Caki2 (cell line): ENCODE results near the gene ALOX15. TPM values are rescaled to one million over a fixed set of nuclear protein-coding genes. Genes with fewer than 3 reads are reported as not detected.
"Not testable (repeated sequence)": the region's sequence is repeated elsewhere in the genome, so short reads cannot be mapped to it uniquely, and the experiment has no call there.

Source experiments
- DNase-seq: peaks from one replicate; pipeline ENCODE4 v3.0.0-alpha.2; 2015; ENCODE audit warnings: low read depth
- in situ Hi-C: cut with HindIII; loops from 2 replicates; pipeline ENCODE4 v1.10.0; 2016; ENCODE audit warnings: low sequenced_read_pairs, low pct_unique_long_range_greater_than_20kb, mixed read lengths
- total RNA-seq: library from RNA; depleted of rRNA; stranded (reverse); fragments of >200 nt; shearing (Covaris generic); gene quantifications from 2 replicates; pipeline ENCODE4 v1.2.3, GENCODE V29; 2014; ENCODE audit warnings: low replicate concordance

The ALOX15 gene
- total RNA-seq, 1 experiment from 2014 or later: not detected

DNA sequence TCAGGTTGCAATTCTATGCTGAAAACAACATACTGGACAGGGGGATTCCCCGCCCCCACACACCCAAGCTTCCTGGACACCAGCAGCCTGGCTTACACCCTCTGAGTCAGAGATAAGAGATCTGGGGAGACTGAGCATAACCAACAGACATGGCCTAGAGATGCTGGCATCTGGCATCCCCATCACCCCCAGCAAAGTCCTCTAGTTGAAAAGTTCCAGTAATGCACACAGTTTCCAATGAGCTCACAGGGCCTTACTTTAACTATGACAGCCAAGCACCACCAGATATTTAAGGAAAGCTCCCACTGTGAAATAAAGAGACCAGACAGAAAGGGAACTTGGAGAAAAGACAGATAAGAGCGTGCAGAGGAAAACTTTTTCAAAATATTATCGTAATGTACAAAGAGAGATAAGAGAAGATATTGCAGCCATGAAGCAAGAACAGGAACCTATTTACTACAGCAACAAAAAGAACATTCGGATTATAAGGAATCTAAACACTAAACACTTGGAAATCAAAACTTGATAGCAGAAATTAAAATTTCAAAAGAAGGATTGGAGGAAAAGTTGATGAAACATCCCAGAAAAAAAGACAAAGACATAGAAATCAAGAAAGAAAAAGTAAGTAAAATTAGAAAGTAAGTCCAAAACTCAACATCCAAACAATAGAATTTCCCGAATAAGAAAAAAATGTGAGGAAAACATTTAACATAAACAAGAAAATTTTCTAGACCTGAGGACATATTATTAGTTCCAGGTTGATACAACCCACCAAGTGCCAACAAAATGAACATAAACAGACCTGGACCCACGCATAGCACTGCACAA is 17.2 kb upstream of the ALOX15 start:
- in situ Hi-C loops: no loop called here
- DNase-seq: no peak

DNA sequence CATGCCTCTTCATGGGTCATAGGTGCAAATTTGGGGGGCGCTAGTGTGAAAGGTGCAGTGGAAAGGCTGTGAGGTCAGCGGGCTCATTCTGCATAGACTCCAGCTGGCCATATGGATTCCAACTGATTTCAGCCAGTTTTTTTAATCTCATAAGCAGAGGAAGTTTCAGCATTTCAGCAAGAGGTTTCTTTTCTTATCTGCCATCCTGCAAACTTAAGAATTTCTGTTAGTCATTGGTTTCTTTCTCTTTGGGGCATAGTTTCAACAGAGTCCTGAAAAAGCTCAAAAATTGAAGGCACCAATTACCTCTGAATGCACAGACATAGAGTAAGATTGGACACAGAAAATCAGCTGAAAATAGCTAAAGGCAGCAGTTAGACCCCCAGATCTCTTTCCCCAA is 16.2 kb upstream of the ALOX15 start:
- DNase-seq: no peak
- in situ Hi-C loops: no loop called here

DNA sequence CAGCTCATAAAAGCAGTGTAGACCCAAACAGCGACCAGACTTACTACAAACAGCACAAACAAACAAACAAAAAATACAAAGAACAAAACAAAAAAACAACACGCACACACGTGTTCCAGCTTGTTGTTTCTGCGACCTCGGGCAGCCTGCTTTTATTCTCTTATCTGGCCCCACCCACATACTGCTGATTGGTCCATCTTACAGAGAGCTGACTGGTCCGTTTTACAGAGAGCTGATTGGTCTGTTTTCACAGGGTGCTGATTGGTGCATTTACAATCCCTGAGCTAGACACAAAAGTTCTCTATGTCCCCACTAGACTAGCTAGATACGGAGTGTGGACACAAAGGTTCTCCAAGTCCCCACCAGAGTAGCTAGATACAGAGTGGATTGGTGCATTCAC is 14.5 kb upstream of the ALOX15 start:
- in situ Hi-C loops, DNase-seq: not testable (repeated sequence)

DNA sequence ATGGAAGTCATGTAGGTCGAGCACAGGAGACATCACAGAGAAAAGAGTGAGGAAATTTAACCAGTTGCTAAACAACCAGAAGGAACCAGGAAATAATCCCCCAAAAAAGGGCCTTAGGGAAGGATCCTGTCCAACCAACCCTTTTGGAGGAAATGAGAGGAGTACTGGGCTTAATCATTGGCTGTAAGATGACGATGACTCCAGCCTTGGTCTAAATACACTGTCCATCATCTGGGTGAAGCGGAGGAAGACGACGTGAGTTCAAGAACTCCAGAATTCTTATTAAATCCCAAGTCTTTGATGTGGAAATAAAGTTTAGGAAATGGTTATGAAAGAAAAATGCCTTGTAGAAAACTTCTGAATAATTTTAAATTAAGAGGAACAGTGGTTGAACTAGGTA is 11.5 kb upstream of the ALOX15 start:
- in situ Hi-C loops: no loop called here
- no peak for DNase-seq

DNA sequence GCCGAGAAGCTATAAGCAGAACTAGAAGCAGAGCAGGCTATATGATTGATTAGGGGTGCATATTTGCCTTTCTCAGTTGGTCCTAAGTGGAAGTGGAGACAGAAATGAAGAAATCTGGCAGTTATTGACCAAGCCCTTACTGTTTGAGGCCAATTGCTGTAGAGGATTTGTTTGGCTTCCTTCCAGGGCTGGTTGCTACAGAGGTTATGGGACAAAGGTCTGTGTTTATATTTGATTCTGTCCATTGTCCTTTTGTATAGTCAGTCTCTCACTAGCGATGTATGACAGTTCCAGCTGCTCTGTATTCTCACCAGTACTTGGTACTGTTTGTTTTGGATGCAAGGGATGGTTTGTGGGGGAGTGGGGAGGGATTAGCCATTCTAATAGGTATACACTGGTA is 7.3 kb upstream of the ALOX15 start:
- DNase-seq: no peak
- in situ Hi-C loops: no loop called here

DNA sequence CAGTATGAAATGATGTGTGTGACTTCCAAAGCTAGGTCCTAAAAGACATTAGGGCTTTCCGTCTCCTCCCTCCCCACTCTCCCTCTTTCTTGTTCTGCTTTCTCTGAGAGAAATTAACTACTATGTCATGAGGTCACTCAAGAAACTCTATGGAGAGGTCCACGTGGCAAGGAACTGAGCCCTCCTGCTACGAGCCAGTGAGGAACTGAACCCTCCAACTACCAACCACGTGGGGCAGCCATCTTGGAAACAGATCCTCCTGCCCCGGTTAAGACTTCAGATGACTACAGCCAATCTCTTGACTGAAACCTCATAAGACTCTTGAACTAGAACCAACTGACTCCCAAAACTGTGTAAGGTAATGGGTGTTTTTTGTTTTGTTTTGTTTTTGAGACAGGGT is 4.2 kb upstream of the ALOX15 start:
- no peak for DNase-seq
- in situ Hi-C loops: no loop called here

GRCh38 chr17:4643676-4644075 is 2.2 kb upstream of the ALOX15 start:
- in situ Hi-C loops: no loop called here
- no peak for DNase-seq

- in situ Hi-C loops: no loop called here
- no peak for DNase-seq
These were observed 808 bp upstream of the ALOX15 start for GRCh38 chr17:4642286-4642685.

DNA sequence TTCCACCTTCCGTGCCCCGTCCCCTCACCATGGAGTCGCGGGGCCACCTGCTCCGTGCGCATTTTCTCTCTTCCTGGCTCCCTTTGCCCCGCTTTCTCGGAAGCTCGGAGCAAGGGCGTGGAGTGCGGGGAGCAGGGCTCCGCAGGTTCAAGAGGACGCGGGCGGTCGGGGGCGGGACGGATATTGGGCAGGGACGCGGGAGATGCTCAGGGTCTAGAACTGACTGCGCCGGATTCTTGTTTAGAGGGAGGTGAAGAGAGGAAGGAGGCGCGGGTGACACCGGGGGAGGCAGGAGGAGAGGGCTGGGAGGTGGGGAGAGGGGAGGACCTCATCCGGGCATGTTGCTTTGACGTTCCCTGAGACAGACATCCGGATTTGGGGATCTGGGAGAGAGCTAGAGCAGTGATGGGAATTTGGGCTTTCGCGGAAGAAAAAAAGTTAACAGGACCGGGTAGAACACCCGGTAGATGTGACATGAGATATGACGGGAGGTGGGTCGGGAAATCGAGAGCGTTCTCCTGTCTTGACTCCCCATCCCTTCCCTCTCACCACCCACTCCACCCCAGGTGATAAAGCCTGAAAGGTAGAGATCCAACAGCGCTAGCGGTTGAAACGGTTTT is 799 bp downstream of the ALOX15 start:
- DNase-seq, in situ Hi-C loops: not testable (repeated sequence)

- DNase-seq: not testable (repeated sequence)
These were observed 2.0 kb downstream of the ALOX15 start for GRCh38 chr17:4639301-4640059.

DNA sequence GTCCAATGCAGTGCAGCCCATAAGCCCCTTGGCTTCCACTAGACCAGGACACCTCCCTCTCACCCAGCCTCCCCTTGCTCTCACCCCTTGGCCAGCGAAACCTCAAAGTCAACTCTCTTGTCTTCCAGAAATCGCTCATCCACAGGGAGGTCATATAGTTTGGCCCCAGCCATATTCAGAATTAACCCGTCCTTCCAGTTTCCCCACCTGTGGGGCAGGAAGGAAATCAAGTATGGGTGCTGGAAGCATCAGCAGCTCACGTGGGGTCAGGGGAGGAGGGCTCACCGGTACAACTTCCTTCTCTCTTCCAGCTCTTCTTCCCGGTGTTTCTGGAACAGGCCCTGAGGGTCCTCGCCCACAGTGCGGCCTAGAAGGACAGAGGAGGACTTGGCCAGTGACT is 2.7 kb downstream of the ALOX15 start:
- in situ Hi-C loops, DNase-seq: not testable (repeated sequence)

More at GRCh38 chr17:4639301-4640059, 2.0 kb downstream of the ALOX15 start:
- in situ Hi-C loops: not testable (repeated sequence)

- DNase-seq: no peak
- in situ Hi-C loops: no loop called here
These were observed 4.9 kb downstream of the ALOX15 start for GRCh38 chr17:4636474-4637100.

DNA sequence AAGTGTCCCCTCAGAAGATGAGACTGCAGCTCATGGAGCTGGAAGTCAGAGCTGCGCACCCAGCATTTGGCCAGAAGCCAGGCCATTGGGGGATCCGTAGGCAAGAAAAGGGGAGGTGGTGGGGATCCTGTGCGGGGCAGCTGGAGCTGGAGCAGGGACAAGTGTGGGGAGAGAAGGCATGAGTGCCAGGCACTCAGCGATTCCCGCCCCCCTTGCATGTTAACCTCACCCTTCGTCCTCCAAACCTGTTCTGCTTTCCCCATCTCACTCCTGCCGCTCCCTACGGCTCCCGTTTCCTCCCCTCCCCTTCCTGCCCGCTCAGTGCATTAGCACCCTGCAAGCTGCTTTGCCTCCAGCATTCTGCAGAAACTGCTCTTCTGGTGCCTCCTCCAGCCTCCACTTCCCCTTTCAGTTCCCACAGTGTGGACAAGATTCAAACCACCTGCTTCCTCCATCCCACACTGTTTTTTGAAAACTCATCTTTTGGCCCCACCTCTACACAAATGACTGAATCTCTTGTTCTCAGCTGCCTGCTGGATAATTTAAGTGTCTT is 5.6 kb downstream of the ALOX15 start:
- in situ Hi-C loops: no loop called here
- no peak for DNase-seq

DNA sequence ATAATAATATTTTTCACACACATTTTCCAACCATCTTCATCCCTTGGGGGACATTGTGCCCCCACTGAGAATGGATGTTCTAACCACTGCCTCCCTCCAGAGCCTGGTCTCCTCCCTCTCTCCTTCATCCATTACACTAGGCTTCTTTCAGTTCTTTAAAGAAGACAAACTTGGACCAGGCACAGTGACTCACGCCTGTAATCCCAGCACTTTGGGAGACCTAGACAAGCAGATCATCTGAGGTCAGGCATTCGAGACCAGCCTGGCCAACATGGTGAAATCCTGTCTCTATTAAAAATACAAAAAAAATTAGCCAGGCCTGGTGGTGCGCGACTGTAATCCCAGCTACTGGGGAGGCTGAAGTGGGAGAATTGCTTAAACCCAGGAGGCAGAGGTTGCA is 6.5 kb downstream of the ALOX15 start:
- in situ Hi-C loops: no loop called here

GRCh38 chr17:4633643-4634042 is 7.8 kb downstream of the ALOX15 start:
- DNase-seq: no peak
- in situ Hi-C loops: no loop called here

More for the DNA sequence above, 6.5 kb downstream of the ALOX15 start:
- no peak for DNase-seq

GRCh38 chr17:4632581-4632920 is 8.9 kb downstream of the ALOX15 start:
- in situ Hi-C loops: no loop called here
- DNase-seq: peak; percentile 45

DNA sequence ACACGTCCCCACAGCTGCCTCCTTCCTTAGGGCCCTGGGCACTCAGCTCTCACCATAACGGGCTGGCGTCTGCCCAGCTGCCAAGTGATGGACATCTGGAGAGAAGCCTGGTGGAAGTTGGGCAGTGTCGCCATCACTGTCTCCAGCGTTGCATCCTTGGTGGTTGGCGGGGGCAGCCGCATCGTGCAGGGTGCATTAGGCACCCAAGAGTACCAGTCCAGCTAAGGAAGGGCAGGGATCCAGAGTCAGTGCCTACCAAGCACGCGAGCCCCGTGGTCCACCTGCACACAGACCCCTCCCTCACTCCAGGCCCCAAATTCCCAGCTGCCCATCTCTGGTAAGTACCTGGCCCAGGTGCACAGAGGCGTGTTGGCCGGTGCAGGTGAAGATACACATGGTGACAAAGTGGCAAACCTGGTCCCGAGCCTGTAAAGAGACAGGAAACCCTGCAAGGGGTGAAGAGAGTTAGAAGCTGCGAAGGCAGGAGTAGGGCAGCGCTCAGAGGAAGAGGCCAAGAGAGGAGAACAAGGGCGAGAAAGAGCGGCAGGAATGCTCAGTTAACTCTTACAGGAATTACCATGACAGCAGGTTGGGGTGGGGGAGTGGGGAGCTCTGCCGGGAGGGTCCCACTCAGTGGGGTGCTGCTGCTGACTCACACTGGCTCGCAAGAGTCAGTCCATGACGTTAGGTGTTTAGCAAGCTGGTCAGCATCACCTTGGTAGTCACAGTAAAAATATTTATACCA is 9.5 kb downstream of the ALOX15 start:
- no peak for DNase-seq
- in situ Hi-C loops: no loop called here

- in situ Hi-C loops: no loop called here
- no peak for DNase-seq
These were observed 10.0 kb downstream of the ALOX15 start for GRCh38 chr17:4631431-4631830.
